ENCODE results near the gene TBX15.
"Not testable (repeated sequence)": the region's sequence is repeated elsewhere in the genome, so short reads cannot be mapped to it uniquely, and the experiment has no call there.

TBX15 gene

DNA sequence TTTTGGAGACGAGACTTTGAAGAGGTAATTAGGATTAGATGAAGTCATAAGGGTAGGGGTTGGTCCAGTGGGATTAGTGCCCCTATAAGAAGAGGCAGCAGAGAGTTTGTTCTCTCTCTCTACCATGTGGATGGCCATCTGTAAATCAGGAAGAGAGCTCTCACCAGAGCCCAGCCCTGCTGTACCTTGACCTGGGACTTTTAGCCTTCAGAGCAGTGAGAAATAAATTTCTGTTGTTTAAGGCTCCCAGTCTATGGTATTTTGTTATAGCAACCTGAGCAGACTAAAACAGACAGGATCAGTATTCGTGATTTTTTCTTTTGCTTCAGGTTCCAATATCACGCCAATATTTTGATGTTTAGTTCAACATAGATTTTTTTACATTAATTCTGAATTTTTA, 30.0 kb downstream of the TBX15 start:
- no peak for DNase-seq

DNA sequence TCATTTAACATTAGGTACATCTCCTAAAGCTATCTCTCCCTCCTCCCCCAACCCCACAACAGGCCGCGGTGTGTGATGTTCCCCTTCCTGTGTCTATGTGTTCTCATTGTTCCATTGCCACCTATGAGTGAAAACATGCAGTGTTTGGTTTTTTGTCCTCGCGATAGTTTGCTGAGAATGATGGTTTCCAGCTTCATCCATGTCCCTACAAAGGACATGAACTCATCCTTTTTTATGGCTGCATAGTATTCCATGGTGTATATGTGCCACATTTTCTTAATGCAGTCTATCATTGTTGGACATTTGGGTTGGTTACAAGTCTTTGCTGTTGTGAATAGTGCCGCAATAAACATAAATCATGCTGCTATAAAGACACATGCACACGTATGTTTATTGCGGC, 30.6 kb downstream of the TBX15 start:
- not testable (repeated sequence) for DNase-seq

DNA sequence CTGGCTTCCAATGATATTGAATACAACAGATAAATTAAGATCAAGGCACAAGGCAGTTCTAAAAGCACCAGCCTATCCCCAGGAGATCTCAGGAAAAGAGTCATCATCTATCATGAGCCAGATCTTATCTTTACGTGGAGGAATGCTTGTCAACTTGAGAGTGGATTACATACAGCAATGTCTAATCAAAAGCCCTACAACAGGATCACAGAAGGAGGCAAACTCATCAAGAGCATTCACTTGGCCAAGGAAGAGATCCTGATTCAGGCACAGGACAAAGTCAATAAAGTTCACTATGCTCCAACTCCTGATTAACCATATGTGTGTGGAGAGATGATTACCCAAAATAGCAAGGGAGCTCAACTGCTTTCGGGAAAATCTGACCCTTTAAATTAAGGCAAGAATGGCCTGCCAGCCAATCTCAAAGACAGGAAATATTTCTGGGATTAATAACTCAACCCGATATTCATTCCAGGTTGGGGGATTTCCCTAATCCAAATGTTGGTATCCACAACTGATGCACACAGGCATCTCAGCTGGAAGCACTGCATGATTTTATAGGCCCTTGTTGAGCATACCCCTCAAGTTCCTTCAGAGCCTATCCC, 33.7 kb downstream of the TBX15 start:
- no peak for DNase-seq

DNA sequence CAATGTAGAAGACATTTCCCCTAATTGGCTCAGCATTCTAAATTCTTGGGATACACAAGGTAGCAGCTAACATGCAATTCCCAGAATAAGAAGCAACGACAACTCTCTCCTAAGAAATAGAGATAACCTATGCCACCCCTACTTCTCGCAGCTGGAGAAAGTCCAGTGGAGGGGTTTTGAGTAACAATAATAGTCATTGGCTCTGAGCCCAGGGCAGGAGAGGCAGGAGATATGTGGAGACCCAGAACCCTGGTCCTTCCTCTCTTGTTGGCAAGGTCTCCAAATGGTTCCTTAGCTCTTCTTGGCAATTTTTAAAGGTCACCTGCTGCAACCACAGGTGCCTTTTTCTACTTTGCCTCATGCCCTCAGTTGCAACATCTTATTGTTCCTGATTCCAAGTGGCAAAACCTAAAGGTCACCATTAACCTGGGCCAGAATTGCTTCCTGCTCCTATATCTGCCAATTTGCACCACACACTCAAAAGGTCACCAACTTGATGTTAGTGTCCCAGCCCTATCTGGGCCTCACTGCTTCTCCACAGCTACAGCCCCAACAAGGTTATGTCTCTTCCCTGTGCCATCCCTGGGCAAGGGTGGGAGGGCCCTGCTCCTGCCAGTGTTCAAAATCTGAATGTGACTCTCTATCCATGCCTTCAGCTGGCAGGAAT, 36.7 kb downstream of the TBX15 start:
- DNase-seq: no peak

DNA sequence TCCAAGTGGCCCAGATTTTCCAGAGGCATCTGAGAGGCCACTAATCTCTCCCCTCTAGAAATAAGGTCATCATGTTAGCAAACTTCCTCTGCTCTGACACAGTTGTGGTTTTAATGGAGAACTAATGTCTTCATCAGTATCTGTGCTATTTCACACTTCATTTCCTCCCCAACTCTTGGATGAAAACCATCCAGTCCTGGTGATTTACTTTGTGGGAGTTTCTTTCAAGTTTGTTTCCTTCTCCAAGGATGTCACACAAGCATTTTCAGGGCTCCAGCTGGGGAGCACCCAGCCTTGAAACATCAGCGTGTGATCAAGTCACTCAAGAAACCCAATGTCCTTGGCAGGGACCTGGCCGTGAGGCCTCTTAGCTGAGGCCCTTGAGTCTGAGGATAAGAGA, 38.8 kb downstream of the TBX15 start:
- no peak for DNase-seq

DNA sequence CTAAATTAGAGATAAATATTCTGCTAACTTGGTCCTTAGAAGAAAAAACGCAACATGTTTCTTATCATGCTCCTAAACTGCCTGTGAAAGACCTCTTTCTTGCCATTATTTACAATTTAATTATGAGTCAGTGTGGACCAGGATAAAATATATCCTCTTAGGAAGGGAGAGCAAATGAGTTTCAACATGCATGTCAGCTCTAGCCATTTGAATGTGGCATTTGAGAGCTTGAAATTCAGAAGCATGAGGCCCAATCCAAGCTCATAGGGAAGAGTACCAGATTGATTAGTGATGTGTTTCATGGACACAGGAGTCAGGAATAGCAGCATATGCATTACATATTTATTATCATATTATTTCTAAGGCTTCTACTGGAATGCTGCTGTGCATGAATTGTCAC, 39.3 kb downstream of the TBX15 start:
- DNase-seq: no peak

DNA sequence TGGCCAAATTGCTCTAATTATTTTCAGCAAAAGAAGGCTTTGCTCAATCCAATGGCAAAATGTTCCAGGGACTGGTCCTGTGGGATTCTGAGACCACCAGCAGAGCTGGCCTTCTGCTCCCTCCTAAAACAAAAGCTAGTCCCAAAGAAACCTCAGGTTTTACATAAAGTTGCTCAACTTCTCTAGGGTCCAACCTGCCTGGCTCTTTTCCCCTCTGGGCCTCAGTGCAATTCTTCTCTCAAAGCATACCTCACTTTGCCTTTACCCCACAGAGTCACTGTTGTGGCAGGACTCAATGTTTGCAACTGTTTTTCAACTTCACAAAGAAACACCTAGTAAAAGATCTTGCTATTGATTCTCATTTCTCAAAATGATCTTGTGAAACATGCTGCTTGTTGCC, 39.8 kb downstream of the TBX15 start:
- DNase-seq: no peak

DNA sequence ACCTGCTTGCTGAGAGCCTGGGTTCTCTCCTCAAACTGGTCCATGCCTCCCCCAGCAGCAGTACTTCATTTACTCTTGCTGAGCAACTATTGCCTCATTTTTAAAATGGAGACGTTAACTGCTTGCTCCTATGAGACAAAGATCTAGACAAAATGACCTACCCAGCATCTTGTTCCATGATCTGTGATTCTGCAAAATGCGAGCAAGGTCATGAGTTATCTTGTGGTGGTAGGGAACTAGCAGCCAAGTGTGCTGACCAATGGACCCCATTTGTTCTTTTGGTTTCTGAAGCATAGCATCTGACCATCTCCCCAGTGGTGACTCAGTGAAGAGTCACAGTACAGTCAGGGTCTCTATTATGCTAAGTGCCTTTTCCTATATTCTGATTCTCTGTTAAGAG, 40.4 kb downstream of the TBX15 start:
- DNase-seq: no peak

DNA sequence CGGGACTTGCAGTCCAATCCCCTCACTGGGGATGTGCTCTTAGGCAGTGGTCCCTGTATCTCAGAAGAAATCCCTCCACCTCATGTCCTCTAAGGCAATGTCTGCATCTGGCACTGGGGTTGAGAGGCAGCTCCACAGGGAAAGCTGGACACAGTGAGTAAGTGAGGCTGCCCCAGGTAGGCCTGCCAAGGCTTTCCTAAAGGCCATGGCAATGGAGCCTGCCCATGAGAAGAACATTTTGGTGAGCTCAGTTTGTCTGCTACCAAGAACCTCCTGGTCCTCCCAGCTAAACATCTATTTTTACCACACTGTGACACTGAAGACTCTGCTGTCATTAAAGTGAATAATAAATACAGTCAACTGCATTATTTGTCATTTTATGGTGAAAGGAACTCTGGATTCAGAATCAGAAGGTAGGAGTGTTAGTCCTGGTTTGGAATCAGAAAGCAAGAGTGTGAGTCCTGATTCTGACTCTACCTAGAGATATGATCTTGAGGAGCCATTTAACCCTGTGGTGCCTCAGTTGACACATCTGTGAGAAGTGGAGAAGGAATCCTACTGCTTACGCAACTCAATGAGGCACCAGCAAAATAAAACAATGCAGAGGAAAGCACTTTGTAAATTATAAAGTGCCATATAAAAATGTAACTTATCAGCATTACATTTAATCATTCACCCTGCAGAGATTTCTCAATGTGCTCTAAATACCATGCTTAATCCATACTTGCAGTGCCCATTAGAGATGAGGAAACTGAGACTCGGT, 41.0 kb downstream of the TBX15 start:
- no peak for DNase-seq

DNA sequence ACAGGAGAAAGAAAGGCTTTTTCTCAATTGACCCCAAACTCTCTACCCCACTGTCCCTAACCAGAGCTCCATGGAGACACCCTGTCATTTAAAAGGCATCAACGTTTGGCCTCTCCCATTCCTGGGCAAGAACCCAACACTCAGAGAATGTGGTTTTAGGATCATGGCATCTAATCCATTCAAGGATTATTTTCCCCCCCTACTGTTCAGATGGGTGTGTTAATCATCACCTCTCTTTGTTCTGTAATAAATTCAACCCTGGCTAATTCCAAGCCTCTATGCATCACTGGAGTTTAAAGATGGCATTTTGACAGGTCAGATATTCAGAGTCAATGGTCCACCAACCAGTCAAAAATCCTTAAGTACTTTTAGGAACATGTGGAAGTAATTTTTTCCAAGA, 42.7 kb downstream of the TBX15 start:
- DNase-seq: no peak

DNA sequence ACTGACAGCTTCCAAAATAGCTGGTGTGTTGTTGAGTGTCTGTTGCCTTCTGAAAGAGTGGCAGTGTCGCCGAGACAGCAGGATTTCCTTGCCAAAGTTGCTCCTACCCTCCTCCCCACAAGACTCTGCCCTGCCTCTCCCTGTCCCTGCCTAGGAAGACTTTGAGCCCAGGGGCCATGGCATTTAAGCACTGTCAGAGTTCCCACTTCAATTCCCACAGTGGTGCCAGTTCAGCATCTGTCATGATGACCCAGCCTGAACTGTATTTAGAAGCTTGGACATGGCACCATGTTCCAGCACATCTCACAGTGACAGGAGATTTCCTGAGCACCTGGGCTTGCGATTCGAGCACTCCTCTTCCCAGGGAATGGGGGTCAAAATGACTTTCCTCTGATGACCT, 43.6 kb downstream of the TBX15 start:
- DNase-seq: no peak

DNA sequence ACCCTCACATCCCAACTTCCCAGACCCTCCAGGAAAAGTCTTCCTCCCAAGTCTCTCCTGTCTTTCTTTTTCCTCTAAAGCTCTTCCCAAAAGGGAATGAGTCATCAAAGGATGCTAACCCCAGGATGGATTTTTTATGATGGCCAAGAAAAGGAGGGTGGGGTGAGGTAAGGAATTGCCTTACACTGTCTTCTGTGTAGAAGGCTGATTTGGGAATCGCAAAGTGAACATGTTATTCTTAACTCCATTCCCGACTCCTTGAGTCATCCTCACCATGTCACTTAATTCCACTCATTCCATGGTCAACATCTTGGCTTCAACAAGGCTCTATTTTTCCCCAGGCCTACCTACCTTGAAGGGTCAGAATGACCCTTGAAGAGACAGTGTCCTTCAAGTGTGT, 44.0 kb downstream of the TBX15 start:
- no peak for DNase-seq

DNA sequence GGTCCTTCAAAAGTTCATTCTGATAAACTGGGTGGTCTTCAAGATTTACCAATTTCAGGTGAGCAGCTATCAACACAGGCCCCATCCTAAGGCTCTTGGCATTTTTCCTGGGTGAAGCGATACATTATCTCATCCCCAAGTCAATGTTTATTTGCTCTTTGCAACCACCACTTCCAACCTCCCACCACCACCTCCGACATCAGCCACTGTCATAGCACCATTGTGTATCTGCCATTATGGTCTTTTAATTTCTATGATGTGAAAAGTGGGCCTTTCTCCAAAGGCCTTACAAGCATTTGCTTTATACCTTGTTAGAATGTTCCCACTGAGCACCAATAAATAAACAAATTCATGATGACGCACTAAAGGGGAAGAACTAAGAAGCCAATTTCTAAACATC, 47.2 kb downstream of the TBX15 start:
- DNase-seq: no peak

DNA sequence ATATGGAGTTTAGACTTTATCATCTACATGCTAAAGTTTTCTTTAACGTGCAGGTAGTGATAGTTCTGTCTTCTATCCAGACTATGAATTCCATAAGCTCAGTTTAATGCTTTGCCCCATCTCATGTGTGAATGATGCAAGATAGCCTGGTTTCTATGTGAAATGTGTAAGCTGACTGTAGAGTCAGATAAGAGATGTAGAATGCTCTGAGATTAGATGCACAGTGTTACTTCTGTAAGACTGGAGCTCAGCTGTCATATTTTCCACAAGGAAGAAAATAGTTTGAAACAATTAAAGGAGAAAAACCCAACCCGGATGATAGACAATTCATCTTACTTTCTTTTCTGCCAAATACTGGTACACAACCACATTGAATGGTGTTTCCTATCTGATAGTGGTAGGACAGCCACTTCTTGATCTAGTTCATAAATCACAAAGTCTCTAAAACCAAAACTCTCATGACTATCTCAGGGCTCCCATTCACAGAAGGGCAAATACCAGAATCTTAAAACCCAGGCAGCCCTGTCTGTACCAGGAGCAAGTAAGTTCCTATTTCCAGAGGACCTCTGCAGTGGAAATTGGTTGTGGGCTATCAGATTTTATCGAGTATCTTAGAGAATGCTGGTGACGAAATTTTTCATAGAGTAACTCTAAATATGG, 50.6 kb downstream of the TBX15 start:
- DNase-seq: no peak

DNA sequence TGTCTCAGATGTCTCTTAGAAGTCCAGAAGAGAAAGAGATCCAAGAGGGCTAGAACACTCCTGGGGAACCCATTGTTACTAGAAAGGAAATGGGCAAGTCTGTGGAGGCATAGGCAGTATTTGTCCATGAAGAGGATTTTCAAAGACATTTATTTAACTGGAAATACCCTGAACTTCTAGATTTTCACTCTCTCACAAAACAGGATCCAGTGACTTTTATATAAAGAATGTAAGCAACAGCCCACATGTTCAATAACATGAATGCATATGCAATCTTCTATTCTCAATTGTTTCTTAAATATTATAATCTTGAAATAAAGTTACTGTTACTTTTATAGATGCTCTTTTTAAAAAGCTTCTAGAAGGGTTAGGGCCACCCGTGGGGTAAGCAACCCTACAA, 53.4 kb downstream of the TBX15 start:
- DNase-seq: no peak

DNA sequence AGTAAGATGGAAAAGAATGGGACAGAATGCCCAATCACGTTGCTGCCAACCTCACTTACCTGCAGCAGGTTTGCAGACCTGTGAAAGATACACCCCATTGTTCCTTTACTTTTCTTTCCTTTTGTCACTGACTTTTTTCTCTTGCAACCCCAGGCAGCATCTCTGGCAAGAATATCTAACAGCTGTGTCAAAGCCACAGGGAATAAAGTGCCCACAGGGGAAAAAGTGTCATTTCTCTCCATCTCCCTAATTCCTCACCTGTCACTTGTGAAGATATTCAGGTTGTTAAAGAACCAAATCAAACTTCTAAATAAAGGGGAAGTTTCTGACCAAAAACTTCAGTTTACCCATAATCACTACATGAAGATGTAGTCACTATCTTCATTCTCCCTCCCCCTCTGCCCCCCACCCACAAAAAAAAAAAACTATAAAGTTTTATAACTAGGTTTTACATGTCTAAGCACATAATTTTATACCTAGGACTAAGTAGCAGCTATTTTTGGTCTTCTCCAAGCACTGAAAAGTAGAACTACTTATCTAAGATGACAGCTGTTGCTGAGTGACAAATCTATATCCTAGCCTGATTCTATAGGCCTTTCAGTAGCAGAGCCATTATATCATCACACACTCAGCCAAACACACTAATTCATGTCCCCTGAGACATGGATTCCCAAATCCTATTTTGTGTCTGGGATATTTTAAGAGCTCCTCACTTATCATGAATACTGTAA, 54.9 kb downstream of the TBX15 start:
- DNase-seq: no peak

DNA sequence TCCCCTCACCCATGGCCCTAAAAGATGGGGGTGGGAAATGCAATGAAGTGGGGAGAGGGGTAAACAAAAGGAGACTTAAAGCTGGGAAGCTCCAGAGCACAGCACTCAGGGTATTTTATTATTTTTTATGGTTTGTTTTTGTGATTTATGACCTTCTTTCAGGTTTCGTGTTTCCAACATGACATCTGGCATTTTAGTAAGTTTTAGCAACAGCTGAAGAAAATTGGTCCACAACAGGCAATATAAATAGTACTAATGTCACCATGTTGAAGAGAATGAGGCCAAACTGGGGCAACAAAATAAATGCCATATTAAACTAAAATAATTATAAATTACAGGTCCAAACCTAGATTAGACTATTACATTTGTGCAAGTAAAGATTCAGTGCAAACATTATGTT, 56.3 kb downstream of the TBX15 start:
- DNase-seq: no peak

DNA sequence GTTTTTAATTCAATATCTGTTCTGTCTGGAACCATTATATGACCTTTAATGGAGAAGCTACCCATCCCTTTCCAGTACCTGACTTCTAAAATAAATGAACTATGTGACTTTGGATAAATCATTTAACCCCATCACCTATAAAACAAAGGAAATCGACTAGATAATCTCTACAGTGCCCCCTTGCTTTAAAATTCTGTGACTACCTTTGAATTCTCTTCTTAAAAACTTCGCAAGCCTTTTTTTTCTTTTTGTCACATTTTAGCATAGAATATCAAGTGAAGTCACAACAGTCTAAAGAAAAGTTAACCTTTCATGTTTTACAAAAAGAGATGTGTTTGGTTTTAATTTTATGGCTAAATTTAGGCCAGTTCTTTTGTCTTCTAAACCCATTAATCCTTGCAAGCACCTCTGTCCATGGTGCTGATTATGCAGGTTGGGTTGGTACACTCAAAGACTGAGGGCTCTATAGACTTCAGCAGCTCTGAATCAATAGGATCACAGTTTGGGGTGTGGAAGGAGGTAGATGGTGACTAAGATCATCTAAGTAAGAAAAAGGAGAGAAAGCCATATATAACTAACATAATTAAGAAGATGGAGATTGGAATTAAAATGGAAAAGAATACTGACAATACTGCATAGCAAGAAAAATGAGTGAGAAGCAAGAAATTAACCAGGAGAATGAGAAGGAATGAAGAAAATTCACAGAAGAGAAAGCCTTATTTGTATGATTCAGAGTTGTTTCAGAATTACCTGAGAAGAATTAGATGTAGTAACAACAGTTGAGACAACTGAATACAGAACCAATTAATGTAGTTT, 59.2 kb downstream of the TBX15 start:
- DNase-seq: no peak

DNA sequence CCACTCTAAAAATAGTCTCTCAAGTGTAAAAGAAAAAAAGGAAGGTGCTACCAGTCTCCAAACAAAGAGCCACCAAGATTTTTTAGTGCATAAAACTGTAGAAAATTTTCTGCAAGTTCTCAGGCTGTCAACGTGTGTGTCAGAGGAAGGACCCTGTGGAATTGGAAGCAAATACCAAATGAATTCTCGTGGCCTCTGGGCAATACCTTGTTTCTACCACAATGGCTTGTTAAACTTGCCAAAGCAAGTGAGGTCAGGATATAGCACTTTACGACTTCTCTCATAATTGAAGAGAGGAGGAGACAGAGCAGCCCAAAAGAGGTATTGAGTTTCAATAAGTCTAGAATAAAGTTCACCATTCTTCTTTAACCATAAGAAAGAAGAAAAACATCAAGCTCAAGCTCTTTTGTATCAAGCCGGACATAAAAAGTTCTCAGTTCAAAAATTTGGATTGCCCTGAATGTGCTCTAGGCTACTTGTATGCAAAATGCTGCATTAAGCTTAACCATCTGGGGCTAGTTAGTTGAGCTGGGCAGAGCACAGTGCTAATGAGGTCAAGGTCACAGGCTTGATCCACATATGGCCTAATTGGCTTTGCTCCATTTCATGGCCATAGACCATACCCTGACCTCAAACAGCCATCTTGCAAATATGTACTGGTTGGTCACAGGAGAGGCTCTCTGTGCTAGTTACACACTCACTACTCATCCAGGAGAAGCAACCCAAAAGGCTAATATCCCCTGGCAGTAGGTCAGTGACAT, 60.5 kb downstream of the TBX15 start:
- no peak for DNase-seq

DNA sequence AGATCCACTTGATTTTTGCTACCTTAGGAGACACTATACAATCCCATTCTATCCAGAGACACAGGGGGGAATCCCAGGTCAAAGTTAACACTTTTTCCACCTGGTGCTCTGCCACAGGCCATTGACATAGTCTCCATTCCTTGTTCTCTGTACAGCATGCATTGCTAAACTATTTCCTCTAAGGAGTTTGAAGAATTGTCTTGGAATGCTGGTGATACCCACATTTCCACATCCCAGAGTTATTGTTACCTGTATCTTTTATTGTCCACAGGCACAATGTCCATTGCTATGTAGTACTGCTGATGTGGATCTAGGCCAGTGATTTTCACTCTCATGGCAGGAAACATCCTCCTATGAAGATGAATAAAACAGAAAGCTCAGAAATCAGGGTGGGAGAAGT, 61.9 kb downstream of the TBX15 start:
- no peak for DNase-seq

DNA sequence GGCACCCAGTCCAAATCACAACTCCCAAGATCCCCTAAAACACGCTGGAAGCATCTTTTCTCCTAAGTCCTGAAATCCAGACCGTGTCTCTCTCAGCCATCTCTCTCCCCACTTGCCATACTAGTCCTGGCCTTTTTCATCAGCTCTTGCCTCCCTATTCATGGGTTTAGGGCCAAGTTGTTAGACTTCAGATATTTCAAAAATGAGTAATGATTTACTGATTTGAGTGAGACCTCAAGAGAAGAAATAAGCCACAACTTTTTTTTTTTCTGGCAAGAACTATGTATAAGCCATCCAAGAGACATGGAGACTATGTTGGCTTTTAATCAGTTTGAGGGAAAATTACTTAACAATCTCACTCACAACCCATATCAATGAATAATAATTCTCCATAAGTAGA, 62.5 kb downstream of the TBX15 start:
- no peak for DNase-seq

DNA sequence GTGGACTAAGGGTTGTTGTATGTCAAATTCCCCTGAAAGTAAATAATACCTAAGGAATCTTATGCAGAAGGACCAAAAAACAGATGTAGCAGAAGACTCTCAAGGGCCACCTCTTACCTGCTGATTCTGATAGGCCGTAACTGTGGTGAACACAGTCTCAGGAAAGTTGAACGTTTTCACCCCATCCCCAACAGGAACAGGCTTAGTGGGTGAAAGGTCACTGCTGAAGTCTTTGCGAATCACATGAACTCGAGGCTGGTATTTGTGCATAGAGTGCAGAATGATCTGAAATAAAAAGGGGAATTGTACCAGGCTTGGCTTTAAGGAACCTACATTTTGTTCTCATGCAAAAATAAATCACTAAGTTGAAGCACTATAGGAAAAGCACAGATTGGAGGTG, 64.8 kb downstream of the TBX15 start:
- no peak for DNase-seq

All from NK-92 treated with Interleukin-12 subunit alpha and Interleukin-12 subunit beta, amount 100 ng/mL, for 24 hours (cell line).